HepG2 (cell line): ENCODE results near the gene TMEM235. TPM values are rescaled to one million over a fixed set of nuclear protein-coding genes. Genes with fewer than 3 reads are reported as not detected.
A peak's percentile ranks its signal among the peaks of the same experiment; 100 is the strongest.

Source experiments
- ATAC-seq: fragments of 200-7000 bp; cut with Tn5 transposase; 3 replicates; pipeline ENCODE4 v1.9.1; 2020; ENCODE audit warnings: mild to moderate bottlenecking, moderate library complexity
- BruUV-seq: library from RNA; stranded (reverse); fragments of 400-500 nt; replicated peaks from 2 replicates; lab custom pipeline; 2021; lab: Mats Ljungman, UMichigan
- CTCF ChIA-PET: fragments of 300-600 bp; formaldehyde crosslinking; extraction: SDS; loops from one replicate; lab custom pipeline; 2021; ENCODE audit warnings: low total read pairs, inconsistent platforms, low intra/inter-chr PET ratio; lab: Yijun Ruan, JAX
- POLR2A ChIA-PET: fragments of 350-600 bp; sonication (Branson Sonifier 250); formaldehyde crosslinking; loops from one replicate; lab custom pipeline; 2020; ENCODE audit warnings: antibody characterized with exemption, inconsistent platforms; lab: Yijun Ruan, JAX
- DNase-seq: peaks from one replicate; pipeline ENCODE4 v3.0.0-alpha.2; 2015; ENCODE audit warnings: low spot score
- FAIRE-seq: peaks from 3 replicates; lab custom pipeline; 2011; peaks lifted over from hg19 to GRCh38; lab: Jason Lieb, UNC
- H2AFZ ChIP-seq: one replicate; pipeline ENCODE4 v1.6.1; 2011; ENCODE audit warnings: low read length, inconsistent platforms
- H3K27ac ChIP-seq: fragments of 300-600 bp; 3 replicates; pipeline ENCODE4 v1.8.0; 2011; ENCODE audit warnings: mixed run types, mild to moderate bottlenecking, mixed read lengths, low read length, inconsistent platforms; ENCODE audit not compliant: insufficient read depth; ENCODE audit errors: extremely low read length
- H3K27me3 ChIP-seq, 2 experiments: fragments of 200-600 bp in 1 of 2; 2 replicates in 1 of 2; 3 replicates in 1 of 2; pipeline versions ENCODE4 v1.6.0 to v1.8.0; 2011; ENCODE audit warnings: low read length in 2 of 2, mild to moderate bottlenecking in 2 of 2, moderate library complexity in 2 of 2, inconsistent platforms in 1 of 2; ENCODE audit not compliant: insufficient read depth in 2 of 2, control insufficient read depth in 1 of 2
- H3K36me3 ChIP-seq, 2 experiments: fragments of 200-600 bp in 1 of 2; replicated peaks in 1 of 2; 2 replicates in 1 of 2; 3 replicates in 1 of 2; pipeline versions ENCODE4 v1.5.1 to v1.8.0; 2011; ENCODE audit warnings: low read length in 2 of 2, inconsistent platforms in 1 of 2; ENCODE audit not compliant: insufficient read depth in 2 of 2, control insufficient read depth in 1 of 2
- H3K4me1 ChIP-seq: 2 replicates; pipeline ENCODE4 v1.5.1; 2012; ENCODE audit warnings: low read length, inconsistent platforms; ENCODE audit not compliant: insufficient read depth
- H3K4me2 ChIP-seq: 2 replicates; pipeline ENCODE4 v1.6.0; 2011; ENCODE audit warnings: low read depth, low read length, inconsistent platforms
- H3K4me3 ChIP-seq, 3 experiments: fragments of 200-600 bp in 1 of 3; sonication (generic), shearing (Covaris generic) in 1 of 3; replicated peaks in 1 of 3; 2 replicates each; pipeline ENCODE4 v1.5.1; 2011 to 2016; ENCODE audit warnings: low read length in 3 of 3, inconsistent platforms in 2 of 3, low read depth in 2 of 3, mild to moderate bottlenecking in 2 of 3, control low read depth in 1 of 3, mixed read lengths in 1 of 3; ENCODE audit not compliant: insufficient read depth in 1 of 3
- H3K79me2 ChIP-seq: one replicate; pipeline ENCODE4 v1.6.1; 2011; ENCODE audit warnings: low read length, inconsistent platforms; ENCODE audit not compliant: insufficient read depth
- H3K9ac ChIP-seq: 2 replicates; pipeline ENCODE4 v1.6.0; 2011; ENCODE audit warnings: mild to moderate bottlenecking, low read depth, low read length, inconsistent platforms; ENCODE audit not compliant: insufficient read depth
- H3K9me3 ChIP-seq: 2 replicates; pipeline ENCODE4 v1.5.1; 2012; ENCODE audit warnings: mild to moderate bottlenecking, low read length
- H4K20me1 ChIP-seq: 2 replicates; pipeline ENCODE4 v1.6.0; 2011; ENCODE audit warnings: inconsistent platforms, mild to moderate bottlenecking, low read length, moderate library complexity; ENCODE audit not compliant: insufficient read depth
- CBFB ChIP-seq: sonication (generic); formaldehyde crosslinking; IDR thresholded peaks from 2 replicates; pipeline ENCODE4 v1.4.0; 2020; ENCODE audit warnings: missing genetic modification reagents
- DZIP1 ChIP-seq: sonication (generic); formaldehyde crosslinking; IDR thresholded peaks from 2 replicates; pipeline ENCODE4 v1.5.0; 2020; ENCODE audit warnings: mild to moderate bottlenecking, missing genetic modification reagents
- HOXA5 ChIP-seq: sonication (generic); formaldehyde crosslinking; IDR thresholded peaks from 2 replicates; pipeline ENCODE4 v1.4.0; 2020; ENCODE audit warnings: missing genetic modification reagents
- NRL ChIP-seq: sonication (generic); formaldehyde crosslinking; IDR thresholded peaks from 2 replicates; pipeline ENCODE4 v1.5.0; 2020; ENCODE audit warnings: missing genetic modification reagents, mild to moderate bottlenecking, moderate library complexity, borderline replicate concordance
- POLR2A ChIP-seq, 2 experiments: IDR thresholded peaks; 2 replicates each; pipeline ENCODE4 v1.6.1; 2011; ENCODE audit warnings: low read depth in 2 of 2, low read length in 2 of 2, mild to moderate bottlenecking in 1 of 2, moderate library complexity in 1 of 2; ENCODE audit not compliant: insufficient read depth in 1 of 2
- TEAD3 ChIP-seq: optimal IDR thresholded peaks from 2 replicates; pipeline ENCODE3; 2016; ENCODE audit warnings: borderline replicate concordance
- TGIF2 ChIP-seq: IDR thresholded peaks from 2 replicates; pipeline ENCODE4 v1.6.1; 2016; ENCODE audit warnings: control low read depth, missing compliant biosample characterization
- THYN1 ChIP-seq: sonication (generic); formaldehyde crosslinking; IDR thresholded peaks from 2 replicates; pipeline ENCODE4 v1.8.1; 2023; ENCODE audit warnings: low read depth, mild to moderate bottlenecking, moderate library complexity, missing genetic modification reagents, borderline replicate concordance
- ZMYM3 ChIP-seq: sonication (generic); formaldehyde crosslinking; IDR thresholded peaks from 2 replicates; pipeline ENCODE4 v1.5.1; 2020; ENCODE audit warnings: mild to moderate bottlenecking, missing genetic modification reagents
- ZNF263 ChIP-seq: sonication (generic); formaldehyde crosslinking; IDR thresholded peaks from 2 replicates; pipeline ENCODE4 v1.4.0; 2020; ENCODE audit warnings: missing genetic modification reagents
- ZNF724P ChIP-seq: sonication (generic); formaldehyde crosslinking; IDR thresholded peaks from 2 replicates; pipeline ENCODE4 v1.8.0; 2022; ENCODE audit warnings: missing genetic modification reagents, borderline replicate concordance
- ZNF878 ChIP-seq: sonication (generic); formaldehyde crosslinking; IDR thresholded peaks from 2 replicates; pipeline ENCODE4 v1.8.1; 2023; ENCODE audit warnings: mild to moderate bottlenecking, missing genetic modification reagents, moderate library complexity
- ZNF891 ChIP-seq: sonication (generic); formaldehyde crosslinking; IDR thresholded peaks from 2 replicates; pipeline ENCODE4 v1.5.0; 2020; ENCODE audit warnings: mild to moderate bottlenecking, missing genetic modification reagents
- WGBS: methylation state at CpG from one replicate; pipeline ENCODE4 v1.1.6; 2017; ENCODE audit warnings: low lambda C conversion rate; 5-methylcytosine and 5-hydroxymethylcytosine counted together
- in situ Hi-C: cut with HindIII; loops from 2 replicates; pipeline ENCODE4 v1.10.0; 2017; ENCODE audit warnings: low pct_unique_long_range_greater_than_20kb; ENCODE audit not compliant: extremely low pct_ligation_motif_present
- intact Hi-C: fragments of 100-400 bp; cut with micrococcal nuclease; formaldehyde crosslinking; loops from one replicate; pipeline ENCODE4 v1.10.0; 2022; ENCODE audit not compliant: unreplicated experiment
- polyA plus RNA-seq, 8 experiments: library from polyadenylated mRNA; depleted of rRNA in 3 of 8; stranded (reverse) in 7 of 8; unstranded in 1 of 8; fragments of >200 nt; fragmentation: Illumina TruSeq in 4 of 8; extraction: Trizol in 4 of 8; gene quantifications; 2 replicates each; pipeline versions ENCODE4 v1.2.1 to v1.2.3, GENCODE V29; 2011 to 2016; ENCODE audit warnings: low read depth in 4 of 8, missing spikeins in 1 of 8, mixed read lengths in 1 of 8; ENCODE audit not compliant: insufficient read depth in 1 of 8
- total RNA-seq, 5 experiments: library from RNA; depleted of rRNA; stranded (reverse); fragments of >200 nt; fragmentation: Illumina TruSeq; extraction: Trizol; gene quantifications; 2 replicates each; pipeline ENCODE4 v1.2.3, GENCODE V29; 2016; ENCODE audit warnings: low read depth in 1 of 5
- TF ChIP-seq, protein P1 (sequence below): sonication (generic); formaldehyde crosslinking; IDR thresholded peaks from 2 replicates; pipeline ENCODE4 v1.5.0; 2020; ENCODE audit warnings: missing genetic modification reagents, mild to moderate bottlenecking, borderline replicate concordance

TMEM235 gene
- total and polyA plus RNA-seq, 2 of the 13 experiments (the other 11 are each of a cell fraction or from before 2014, with no cell fraction given), result not detected

- BruUV-seq, result no TSS peak
- DNase-seq (no peak), FAIRE-seq (no peak), ATAC-seq (no peak)
- ChIA-PET CTCF (interaction anchor here (0.8 to 2.0 kb wide), 7 partner anchors 12 to 231 kb away, joined by 3 to 13 read pairs (median 7); no protein-coding TSS in a partner anchor), POLR2A (interaction anchor here (1.0 to 2.7 kb wide), 3 partner anchors 8 to 134 kb away, joined by 3 to 16 read pairs (median 5); no protein-coding TSS in a partner anchor)
- in situ Hi-C loops (no loop called here), intact Hi-C loops (loop anchor here (5.0 to 10.0 kb wide), 3 partner anchors 65 to 1015 kb away; no protein-coding TSS in a partner anchor)
- H2AFZ ChIP-seq, result no peak overlapping the region
- no peaks in the 10 kb centered on the region for H3K36me3 ChIP-seq
- peaks cover 61% of the 10 kb centered on the region for H3K4me1 ChIP-seq
- H3K79me2 ChIP-seq, result no peaks in the 10 kb centered on the region
- WGBS, result 20% methylated on average over 13 of the region's 20 CpGs
- no peak overlapping the region for H3K27ac ChIP-seq
- no peak overlapping the region for H3K9ac ChIP-seq
- H3K27me3 ChIP-seq, result peaks cover 0 to 7% of the 10 kb centered on the region in 2 experiments; a peak in 3 of 5 replicates
- H3K9me3 ChIP-seq, result no peaks in the 10 kb centered on the region
- no peaks in the 10 kb centered on the region for H4K20me1 ChIP-seq
- H3K4me3 ChIP-seq, result peak overlapping the region in 1 of 3 experiments; percentile 3; a peak in 1 of 6 replicates
- H3K4me2 ChIP-seq, result peak overlapping the region; percentile 30
- TF ChIP-seq ZNF724P (0 out of 2 replicates have a peak, but pooled peaks have one; percentile 2), ZNF878 (CRISPR knock-in tag) (no peak), ZMYM3 (CRISPR knock-in tag) (peak; percentile 62; the same call in 1 of the 2 replicates), POLR2A (IDR thresholded peaks at IDR 0.05; ENCODE audit: insufficient read depth in 1 of 2, low read depth in 2 of 2, low read length in 2 of 2) (no peak), ZNF891 (CRISPR knock-in tag) (0 out of 2 replicates have a peak, but pooled peaks have one; percentile 25), THYN1 (CRISPR knock-in tag) (no peak), TEAD3 (CRISPR knock-in tag) (peak; percentile 40), NRL (CRISPR knock-in tag) (peak; percentile 42; the same call in 1 of the 2 replicates), CBFB (CRISPR knock-in tag) (no peak), ZNF263 (CRISPR knock-in tag) (no peak), DZIP1 (CRISPR knock-in tag) (0 out of 2 replicates have a peak, but pooled peaks have one; percentile 58), TGIF2 (CRISPR knock-in tag) (no peak), HOXA5 (CRISPR knock-in tag) (no peak)
- TF ChIP-seq, protein P1, sequence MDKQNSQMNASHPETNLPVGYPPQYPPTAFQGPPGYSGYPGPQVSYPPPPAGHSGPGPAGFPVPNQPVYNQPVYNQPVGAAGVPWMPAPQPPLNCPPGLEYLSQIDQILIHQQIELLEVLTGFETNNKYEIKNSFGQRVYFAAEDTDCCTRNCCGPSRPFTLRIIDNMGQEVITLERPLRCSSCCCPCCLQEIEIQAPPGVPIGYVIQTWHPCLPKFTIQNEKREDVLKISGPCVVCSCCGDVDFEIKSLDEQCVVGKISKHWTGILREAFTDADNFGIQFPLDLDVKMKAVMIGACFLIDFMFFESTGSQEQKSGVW, result no peak
Measured at GRCh38 chr17:78249818-78250806, 18.7 kb downstream of the TMEM235 start.
